CD14-positive monocyte (primary cell): ENCODE results near the gene LRCH1. TPM values are rescaled to one million over a fixed set of nuclear protein-coding genes. Genes with fewer than 3 reads are reported as not detected.
A peak's percentile ranks its signal among the peaks of the same experiment; 100 is the strongest.

ENCODE experiments used
- DNase-seq, 3 donors: peaks; one replicate each; pipeline ENCODE4 v3.0.0-alpha.2; 2011 to 2022
- H2AFZ ChIP-seq: 2 replicates; pipeline ENCODE4 v1.6.0; 2012; ENCODE audit warnings: mild to moderate bottlenecking, low read depth, low read length, inconsistent platforms; ENCODE audit not compliant: insufficient read depth, poor library complexity, severe bottlenecking
- H3K27ac ChIP-seq, 2 donors: 1 replicate in 1 of 2; 2 replicates in 1 of 2; pipeline ENCODE4 v1.5.1; 2012 to 2013; ENCODE audit warnings: low read length in 2 of 2, control low read depth in 1 of 2, inconsistent platforms in 1 of 2, low read depth in 1 of 2, mild to moderate bottlenecking in 1 of 2
- H3K27me3 ChIP-seq, 2 donors: one replicate each; pipeline versions ENCODE4 v1.6.0 to v1.6.1; 2011 to 2013; ENCODE audit warnings: low read length in 2 of 2; ENCODE audit not compliant: control insufficient read depth in 2 of 2, insufficient read depth in 2 of 2
- H3K36me3 ChIP-seq, 2 donors: replicated peaks in 1 of 2; 1 replicate in 1 of 2; 2 replicates in 1 of 2; pipeline versions ENCODE4 v1.5.1 to v1.6.1; 2012 to 2013; ENCODE audit warnings: low read length in 2 of 2, control low read depth in 1 of 2, inconsistent platforms in 1 of 2, mild to moderate bottlenecking in 1 of 2; ENCODE audit not compliant: insufficient read depth in 2 of 2, control insufficient read depth in 1 of 2
- H3K4me1 ChIP-seq, 2 donors: 1 replicate in 1 of 2; 2 replicates in 1 of 2; pipeline versions ENCODE4 v1.5.1 to v1.6.1; 2012 to 2013; ENCODE audit warnings: low read length in 2 of 2, control low read depth in 1 of 2, inconsistent platforms in 1 of 2, mild to moderate bottlenecking in 1 of 2, moderate library complexity in 1 of 2; ENCODE audit not compliant: insufficient read depth in 2 of 2, control insufficient read depth in 1 of 2
- H3K4me2 ChIP-seq: replicated peaks from 2 replicates; pipeline ENCODE3; 2012; ENCODE audit warnings: low read length, moderate library complexity, mild to moderate bottlenecking; ENCODE audit not compliant: poor library complexity, severe bottlenecking; ENCODE audit errors: extremely low read depth
- H3K4me3 ChIP-seq, 3 experiments: fragments of 200-600 bp in 1 of 3; sonication (generic) in 1 of 3; replicated peaks in 1 of 3; 1 replicate in 2 of 3; 2 replicates in 1 of 3; pipeline ENCODE4 v1.5.1; 2011 to 2013; ENCODE audit warnings: low read length in 3 of 3, mild to moderate bottlenecking in 3 of 3, control low read depth in 2 of 3, low read depth in 2 of 3, inconsistent platforms in 1 of 3, moderate library complexity in 1 of 3
- H3K79me2 ChIP-seq: 2 replicates; pipeline ENCODE4 v1.6.0; 2012; ENCODE audit warnings: mild to moderate bottlenecking, control low read depth, inconsistent platforms, low read length, moderate library complexity; ENCODE audit not compliant: insufficient read depth
- H3K9ac ChIP-seq: 2 replicates; pipeline ENCODE4 v1.6.0; 2017; ENCODE audit warnings: low read length, mild to moderate bottlenecking; ENCODE audit not compliant: insufficient read depth, poor library complexity, severe bottlenecking
- H3K9me3 ChIP-seq, 2 donors: replicated peaks in 1 of 2; 1 replicate in 1 of 2; 2 replicates in 1 of 2; pipeline versions ENCODE4 v1.5.1 to v1.6.1; 2012 to 2013; ENCODE audit warnings: low read length in 2 of 2, control low read depth in 1 of 2; ENCODE audit not compliant: control insufficient read depth in 1 of 2, insufficient read depth in 1 of 2
- H4K20me1 ChIP-seq: 2 replicates; pipeline ENCODE4 v1.6.0; 2012; ENCODE audit warnings: mild to moderate bottlenecking, low read length, control low read depth, moderate library complexity; ENCODE audit not compliant: insufficient read depth
- H3K27ac Mint-ChIP-seq, 7 donors: one replicate each; pipeline ENCODE4 v1.8.0; 2020; ENCODE audit warnings: mild to moderate bottlenecking in 7 of 7, mixed read lengths in 7 of 7, moderate library complexity in 6 of 7, inconsistent platforms in 2 of 7
- H3K27me3 Mint-ChIP-seq, 3 donors: one replicate each; pipeline ENCODE4 v1.8.0; 2021 to 2022; ENCODE audit warnings: low read depth in 3 of 3, mild to moderate bottlenecking in 3 of 3, mixed read lengths in 3 of 3, moderate library complexity in 3 of 3, inconsistent platforms in 1 of 3
- H3K36me3 Mint-ChIP-seq, 2 donors: one replicate each; pipeline ENCODE4 v1.8.0; 2020; ENCODE audit warnings: mixed read lengths in 2 of 2, inconsistent platforms in 1 of 2, mild to moderate bottlenecking in 1 of 2
- H3K4me1 Mint-ChIP-seq: one replicate; pipeline ENCODE4 v1.8.0; 2020; ENCODE audit warnings: mild to moderate bottlenecking, mixed read lengths
- H3K4me3 Mint-ChIP-seq, 2 donors: one replicate each; pipeline ENCODE4 v1.8.0; 2020; ENCODE audit warnings: mild to moderate bottlenecking in 2 of 2, mixed read lengths in 2 of 2, moderate library complexity in 1 of 2
- H3K9me3 Mint-ChIP-seq, 7 donors: one replicate each; pipeline ENCODE4 v1.8.0; 2020 to 2022; ENCODE audit warnings: mixed read lengths in 7 of 7, mild to moderate bottlenecking in 6 of 7, moderate library complexity in 6 of 7, inconsistent platforms in 2 of 7
- WGBS: methylation state at CpG from one replicate; pipeline ENCODE4 v1.1.5; 2013; ENCODE audit warnings: missing lambda C conversion rate; ENCODE audit not compliant: insufficient coverage; 5-methylcytosine and 5-hydroxymethylcytosine counted together
- intact Hi-C, 2 donors: fragments of 100-400 bp; cut with micrococcal nuclease; formaldehyde crosslinking; loops; one replicate each; pipeline versions ENCODE4 v1.15.0 to v1.15.1; 2023
- polyA plus RNA-seq, 3 donors: library from polyadenylated mRNA; depleted of rRNA in 1 of 3; unstranded in 2 of 3; stranded (reverse) in 1 of 3; fragments of 300-500 nt in 2 of 3; fragments of >200 nt in 1 of 3; fragmentation: Illumina TruSeq in 2 of 3; gene quantifications; 1 replicate in 2 of 3; 2 replicates in 1 of 3; pipeline ENCODE4 v1.2.3, GENCODE V29; 2012 to 2021
- TF ChIP-seq, protein P1 (sequence below): fragments of 200-600 bp; IDR thresholded peaks from one replicate; pipeline ENCODE4 v1.8.0; 2022; ENCODE audit warnings: antibody characterized with exemption, mild to moderate bottlenecking

Gene LRCH1
- polyA plus RNA-seq, 3 donors, result 0.88 to 7.1 (median 2.1) TPM

DNA sequence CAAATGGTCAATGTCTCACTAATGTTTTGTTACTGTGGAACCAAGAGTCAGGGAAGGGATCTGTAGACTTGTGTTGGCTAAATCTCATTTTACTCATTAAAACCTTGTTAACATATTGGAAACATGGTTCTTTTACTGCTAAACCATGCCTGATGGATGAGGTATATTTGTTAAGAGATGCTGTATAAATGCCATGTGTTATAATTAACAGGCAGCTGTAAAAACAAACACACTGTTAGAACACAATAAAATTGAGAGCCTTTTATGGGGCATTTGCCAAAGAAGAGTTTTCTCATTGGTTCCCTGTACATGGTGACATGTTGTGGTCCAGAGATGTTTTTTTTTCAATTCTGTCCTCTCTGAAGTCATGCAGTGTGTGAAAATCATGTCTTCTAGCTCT lies 122.0 kb downstream of the LRCH1 start:
- peaks cover 3 to 21% of the 10 kb centered on the region in 2 donors for H3K36me3 ChIP-seq
- TF ChIP-seq, protein P1, sequence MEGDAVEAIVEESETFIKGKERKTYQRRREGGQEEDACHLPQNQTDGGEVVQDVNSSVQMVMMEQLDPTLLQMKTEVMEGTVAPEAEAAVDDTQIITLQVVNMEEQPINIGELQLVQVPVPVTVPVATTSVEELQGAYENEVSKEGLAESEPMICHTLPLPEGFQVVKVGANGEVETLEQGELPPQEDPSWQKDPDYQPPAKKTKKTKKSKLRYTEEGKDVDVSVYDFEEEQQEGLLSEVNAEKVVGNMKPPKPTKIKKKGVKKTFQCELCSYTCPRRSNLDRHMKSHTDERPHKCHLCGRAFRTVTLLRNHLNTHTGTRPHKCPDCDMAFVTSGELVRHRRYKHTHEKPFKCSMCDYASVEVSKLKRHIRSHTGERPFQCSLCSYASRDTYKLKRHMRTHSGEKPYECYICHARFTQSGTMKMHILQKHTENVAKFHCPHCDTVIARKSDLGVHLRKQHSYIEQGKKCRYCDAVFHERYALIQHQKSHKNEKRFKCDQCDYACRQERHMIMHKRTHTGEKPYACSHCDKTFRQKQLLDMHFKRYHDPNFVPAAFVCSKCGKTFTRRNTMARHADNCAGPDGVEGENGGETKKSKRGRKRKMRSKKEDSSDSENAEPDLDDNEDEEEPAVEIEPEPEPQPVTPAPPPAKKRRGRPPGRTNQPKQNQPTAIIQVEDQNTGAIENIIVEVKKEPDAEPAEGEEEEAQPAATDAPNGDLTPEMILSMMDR, result no peak
- peaks cover 21 to 25% of the 10 kb centered on the region in 2 donors for H3K4me1 ChIP-seq
- H3K79me2 ChIP-seq, result peaks cover 12% of the 10 kb centered on the region
- H3K4me3 ChIP-seq, result no peak overlapping the region
- no peaks in the 10 kb centered on the region for H3K9me3 Mint-ChIP-seq
- H3K27me3 Mint-ChIP-seq, result no peaks in the 10 kb centered on the region
- no peaks in the 10 kb centered on the region for H3K9me3 ChIP-seq
- intact Hi-C loops, result no loop called here
- H3K27me3 ChIP-seq, result no peaks in the 10 kb centered on the region
- H3K36me3 Mint-ChIP-seq, result peaks cover 9 to 27% of the 10 kb centered on the region in 2 donors
- no peak overlapping the region for H3K9ac ChIP-seq
- H3K4me3 Mint-ChIP-seq, result no peak overlapping the region
- H3K27ac Mint-ChIP-seq, result no peak overlapping the region
- no peak for DNase-seq
- peaks cover 16% of the 10 kb centered on the region for H3K4me1 Mint-ChIP-seq
- H3K27ac ChIP-seq, result no peak overlapping the region
- H2AFZ ChIP-seq, result no peak overlapping the region
- peaks cover 6% of the 10 kb centered on the region for H4K20me1 ChIP-seq
- H3K4me2 ChIP-seq, result no peak overlapping the region

DNA sequence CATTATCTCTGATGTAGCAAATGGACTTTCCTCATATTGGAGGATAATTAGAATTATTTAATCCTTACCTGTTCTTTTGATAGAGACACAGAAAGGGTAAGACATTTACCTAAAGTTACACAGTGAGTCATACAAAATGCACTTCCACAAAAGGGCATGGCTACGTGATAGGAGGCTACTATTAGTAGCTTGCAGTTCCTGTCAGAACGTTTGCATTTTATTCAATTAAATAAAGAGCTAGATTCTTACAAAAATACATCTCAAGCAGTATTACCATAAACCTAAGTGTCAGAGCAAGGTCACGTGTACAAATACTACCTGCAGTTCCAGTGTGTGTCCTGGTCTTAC lies 123.4 kb downstream of the LRCH1 start:
- peak overlapping the region in 1 of 7 donors; percentile 46 for H3K27ac Mint-ChIP-seq

More for the DNA sequence above, 123.4 kb downstream of the LRCH1 start:
- Histone ChIP-seq H3K4me3 (no peak overlapping the region), H3K27ac (no peak overlapping the region), H3K27me3 (no peaks in the 10 kb centered on the region), H3K4me2 (no peak overlapping the region), H2AFZ (no peak overlapping the region), H3K9ac (no peak overlapping the region), H3K9me3 (no peaks in the 10 kb centered on the region), H4K20me1 (peaks cover 10% of the 10 kb centered on the region), H3K4me1 (peaks cover 24 to 30% of the 10 kb centered on the region in 2 donors), H3K79me2 (peaks cover 10% of the 10 kb centered on the region), H3K36me3 (peaks cover 0 to 7% of the 10 kb centered on the region in 2 donors)
- no CpG with 5 or more reads among the region's 3 CpGs for WGBS
- Mint-ChIP-seq H3K4me1 (peaks cover 16% of the 10 kb centered on the region), H3K9me3 (no peaks in the 10 kb centered on the region), H3K36me3 (peaks cover 5 to 14% of the 10 kb centered on the region in 2 donors), H3K4me3 (no peak overlapping the region), H3K27me3 (no peaks in the 10 kb centered on the region)
- peak in 1 of 3 donors; percentile 35 for DNase-seq
- TF ChIP-seq, protein P1, result no peak
- intact Hi-C loops, result no loop called here
